Activated T-cell treated with anti-CD3 and anti-CD28 coated beads, Interleukin-2, amount 50 U/mL, for 4 hours (primary cell): ENCODE results near the gene BMF. TPM values are rescaled to one million over a fixed set of nuclear protein-coding genes. Genes with fewer than 3 reads are reported as not detected.

Source experiments
- ATAC-seq, 2 donors: fragments of 200-7000 bp; cut with Tn5 transposase; one replicate each; pipeline ENCODE4 v1.10.0; 2021
- DNase-seq: peaks from one replicate; pipeline ENCODE4 v3.0.0-alpha.2; 2020
- H3K27me3 Mint-ChIP-seq: one replicate; pipeline ENCODE4 v1.8.0; 2021; ENCODE audit warnings: low read depth, mixed read lengths
- H3K36me3 Mint-ChIP-seq: one replicate; pipeline ENCODE4 v1.8.0; 2022; ENCODE audit warnings: mixed read lengths; ENCODE audit not compliant: insufficient read depth
- H3K4me1 Mint-ChIP-seq: one replicate; pipeline ENCODE4 v1.8.0; 2021; ENCODE audit warnings: low read depth, mixed read lengths
- H3K4me3 Mint-ChIP-seq: one replicate; pipeline ENCODE4 v1.8.0; 2021; ENCODE audit warnings: mild to moderate bottlenecking, moderate library complexity, mixed read lengths
- H3K9me3 Mint-ChIP-seq: one replicate; pipeline ENCODE4 v1.8.0; 2021; ENCODE audit warnings: mixed read lengths
- total RNA-seq, 3 donors: library from RNA; stranded (reverse); gene quantifications; one replicate each; pipeline ENCODE4 v1.2.1, GENCODE V29; 2021

Gene BMF
- total RNA-seq, 3 donors from 2014 or later, result 3.1 to 7.1 (median 6.6) TPM

DNA sequence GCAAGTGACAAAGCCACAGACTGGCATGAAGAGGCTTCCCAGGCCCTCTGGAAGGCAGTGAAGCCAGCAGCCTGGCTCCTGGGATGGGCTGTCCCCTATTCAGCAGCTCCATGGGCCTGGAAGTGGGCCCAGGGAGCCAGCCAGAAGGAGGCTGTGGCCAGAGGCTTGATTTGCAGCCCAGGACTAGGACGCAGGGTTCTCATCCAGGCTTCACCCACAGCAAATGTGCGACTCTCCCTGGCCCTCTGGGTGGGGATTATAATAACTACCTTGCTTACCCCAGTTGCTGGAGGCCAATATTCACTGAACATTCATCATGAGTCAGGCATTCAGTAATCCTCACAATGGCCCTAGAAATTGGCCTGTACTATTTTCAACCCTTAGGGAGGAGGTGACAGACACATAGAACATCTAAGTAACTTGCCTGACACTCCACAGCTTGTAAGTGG lies 45.1 kb downstream of the BMF start:
- ATAC-seq, result peak in 1 of 2 donors; percentile 27
- no peaks in the 10 kb centered on the region for H3K27me3 Mint-ChIP-seq
- H3K36me3 Mint-ChIP-seq, result peaks cover under 1% of the 10 kb centered on the region
- DNase-seq, result no peak
- no peaks in the 10 kb centered on the region for H3K9me3 Mint-ChIP-seq
- peaks cover 15% of the 10 kb centered on the region for H3K4me1 Mint-ChIP-seq
- no peak overlapping the region for H3K4me3 Mint-ChIP-seq

DNA sequence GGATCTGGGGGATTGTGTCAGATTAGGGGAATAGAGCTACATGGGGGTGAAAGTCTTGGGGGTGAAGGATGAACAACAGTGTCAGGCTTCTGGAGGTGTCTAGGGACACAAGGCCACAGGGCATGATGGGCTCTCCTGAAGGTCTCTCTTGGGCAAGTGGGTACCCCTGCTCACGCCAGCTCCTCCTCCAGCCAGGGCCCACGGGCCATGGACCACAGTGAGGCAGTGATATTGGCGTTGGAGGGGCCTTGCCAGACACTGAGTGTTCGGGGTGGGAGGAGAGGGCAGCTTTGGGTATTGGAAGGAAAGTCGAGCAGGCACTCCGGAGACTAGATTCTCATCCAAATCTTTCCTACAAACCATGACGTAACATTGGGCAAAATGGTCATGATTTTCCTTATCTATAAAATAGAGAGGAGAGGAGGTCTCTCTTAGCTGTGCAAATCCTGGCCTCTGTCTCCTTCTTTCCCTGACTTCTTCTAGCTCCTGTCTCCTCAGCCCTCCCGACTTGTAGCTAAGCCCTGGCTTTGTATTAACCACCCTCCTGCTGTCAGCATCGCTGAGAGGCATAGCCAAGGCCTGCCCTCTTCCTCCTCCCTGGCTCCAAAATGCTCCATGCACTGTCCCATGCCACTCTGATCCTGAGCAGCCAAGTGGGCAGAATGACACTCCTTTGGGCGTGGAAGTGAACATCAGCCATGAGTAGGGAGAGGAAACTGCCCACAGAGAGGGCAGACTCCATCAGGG lies 45.7 kb downstream of the BMF start:
- no peaks in the 10 kb centered on the region for H3K9me3 Mint-ChIP-seq
- DNase-seq (no peak), ATAC-seq (no peak)
- peaks cover 20% of the 10 kb centered on the region for H3K4me1 Mint-ChIP-seq
- no peaks in the 10 kb centered on the region for H3K27me3 Mint-ChIP-seq
- H3K4me3 Mint-ChIP-seq, result no peak overlapping the region
- peaks cover 5% of the 10 kb centered on the region for H3K36me3 Mint-ChIP-seq

DNA sequence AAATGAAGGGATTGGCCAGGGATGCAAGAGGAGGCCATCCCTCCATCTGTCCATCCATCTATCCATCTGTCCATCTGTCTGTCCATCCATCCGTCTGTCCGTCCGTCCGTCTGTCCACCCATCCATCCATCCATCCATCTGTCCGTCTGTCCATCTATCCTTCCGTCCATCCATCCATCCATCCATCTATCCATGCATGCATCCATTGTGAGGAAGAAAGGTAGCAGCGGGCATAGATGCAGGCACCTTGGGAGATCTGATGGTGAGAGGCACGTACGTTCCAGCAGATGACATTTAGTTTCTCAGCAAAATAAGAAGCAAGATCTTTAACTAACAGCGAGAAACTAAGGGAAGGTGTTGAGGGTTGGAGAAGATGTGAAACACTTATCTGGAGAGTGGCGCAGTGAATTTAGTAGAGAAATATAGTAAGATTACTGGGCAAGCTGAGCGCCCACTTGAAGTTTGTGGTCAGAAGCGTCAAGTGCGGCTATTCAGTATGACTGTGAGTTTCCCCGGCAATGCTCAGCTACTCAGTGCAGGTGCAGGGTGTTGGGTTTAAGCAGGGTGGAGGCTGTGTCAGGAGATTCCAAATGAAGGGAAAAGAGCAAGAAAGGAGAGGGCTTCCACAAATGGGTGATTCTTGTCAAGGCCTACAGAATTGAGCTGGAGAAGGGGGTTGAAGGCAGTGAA lies 47.3 kb downstream of the BMF start:
- DNase-seq, result no peak
- peak; percentile 42 to 79 for ATAC-seq
- Mint-ChIP-seq H3K4me3 (no peak overlapping the region), H3K27me3 (no peaks in the 10 kb centered on the region), H3K36me3 (peaks cover 9% of the 10 kb centered on the region), H3K9me3 (no peaks in the 10 kb centered on the region), H3K4me1 (peaks cover 25% of the 10 kb centered on the region)

DNA sequence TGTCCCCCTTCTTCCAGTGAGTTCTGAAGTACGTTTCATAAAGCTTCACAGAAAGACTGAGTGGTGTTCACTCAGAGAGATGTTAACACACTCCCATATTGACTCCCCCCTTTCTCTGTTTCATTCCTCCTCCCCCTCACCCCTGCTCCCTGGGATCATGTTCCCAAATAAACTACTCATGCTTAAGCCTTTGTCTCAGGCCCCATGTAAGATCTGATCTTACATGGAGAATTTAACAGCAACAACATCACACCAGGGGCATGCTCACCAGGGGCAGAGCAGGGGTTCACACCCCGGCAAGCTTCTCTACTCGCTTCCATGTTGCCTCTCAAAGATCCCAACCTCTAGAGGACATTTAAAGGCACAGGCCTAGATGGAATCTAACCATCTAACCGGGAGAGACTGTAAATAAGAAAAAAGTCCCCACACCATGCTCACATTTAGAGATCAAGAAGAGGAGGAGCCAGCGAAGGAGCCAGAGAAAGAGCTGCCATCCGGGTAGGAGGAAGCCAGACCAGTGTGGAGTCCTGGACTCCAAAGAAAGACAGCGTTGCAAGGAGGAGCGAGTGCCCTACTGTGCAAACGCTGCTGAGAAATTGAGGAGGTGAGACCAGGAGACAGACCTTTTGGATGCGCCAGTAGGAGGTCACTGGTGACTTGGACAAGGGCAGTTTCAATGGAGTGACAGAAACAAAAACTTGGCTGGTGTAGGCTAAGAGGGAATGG lies 48.3 kb downstream of the BMF start:
- H3K36me3 Mint-ChIP-seq, result peaks cover 9% of the 10 kb centered on the region
- H3K4me1 Mint-ChIP-seq, result peaks cover 33% of the 10 kb centered on the region
- no peak for ATAC-seq
- no peak for DNase-seq
- H3K27me3 Mint-ChIP-seq, result no peaks in the 10 kb centered on the region
- no peak overlapping the region for H3K4me3 Mint-ChIP-seq
- H3K9me3 Mint-ChIP-seq, result no peaks in the 10 kb centered on the region

DNA sequence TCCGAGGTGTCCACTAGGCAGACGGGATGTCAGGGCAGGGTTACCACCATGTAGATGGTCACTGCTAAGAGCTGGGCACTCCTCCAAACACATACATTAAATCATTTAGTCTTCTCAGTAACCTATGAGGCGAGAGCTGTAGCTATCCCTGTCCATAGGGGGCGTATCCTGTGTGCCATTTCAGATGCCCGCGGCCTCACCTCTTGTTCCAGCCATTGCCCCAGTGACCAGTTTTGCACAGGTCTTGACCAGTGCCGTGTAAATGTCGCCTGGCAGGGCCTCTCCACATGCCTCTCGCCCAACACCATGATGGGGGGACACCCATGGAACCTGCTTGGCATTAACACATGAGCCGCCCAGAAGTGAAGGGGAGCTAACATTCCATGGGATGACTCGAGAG lies 48.9 kb downstream of the BMF start:
- Mint-ChIP-seq H3K4me1 (peaks cover 39% of the 10 kb centered on the region), H3K36me3 (peaks cover 9% of the 10 kb centered on the region), H3K27me3 (no peaks in the 10 kb centered on the region), H3K9me3 (no peaks in the 10 kb centered on the region), H3K4me3 (no peak overlapping the region)
- DNase-seq (no peak), ATAC-seq (no peak)

DNA sequence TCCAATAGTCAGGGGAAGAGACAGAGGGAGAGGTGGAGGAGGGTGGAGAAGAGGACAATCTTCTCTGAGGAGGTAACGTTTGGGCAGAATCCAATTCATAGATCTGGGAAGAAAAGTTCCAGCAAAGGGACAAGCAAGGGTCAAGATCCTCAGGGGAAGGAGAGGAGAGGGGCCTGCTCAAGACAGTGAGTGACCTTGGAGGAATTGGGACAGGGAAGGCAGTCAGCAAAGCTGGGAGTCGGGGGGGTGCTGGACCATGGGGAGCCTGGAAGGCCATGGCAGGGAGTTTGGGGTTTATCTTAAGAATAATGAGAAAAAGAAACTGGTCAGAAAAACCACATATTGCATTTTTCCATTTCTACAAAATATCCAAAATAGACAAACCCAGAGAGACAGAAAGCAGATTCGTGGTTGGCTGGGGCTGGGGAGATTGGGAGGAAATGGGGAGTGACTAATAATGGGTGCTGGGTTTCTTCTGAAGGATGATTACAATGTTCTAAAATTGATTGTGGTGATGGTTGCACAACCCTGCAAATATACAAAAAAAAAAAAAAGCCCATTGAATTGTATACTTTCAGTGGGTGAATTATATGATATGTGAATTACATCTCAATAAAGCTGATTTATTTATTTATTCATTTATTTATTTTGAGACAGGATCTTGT lies 50.1 kb downstream of the BMF start:
- no peaks in the 10 kb centered on the region for H3K9me3 Mint-ChIP-seq
- no peak for DNase-seq
- no peak overlapping the region for H3K4me3 Mint-ChIP-seq
- no peak for ATAC-seq
- no peaks in the 10 kb centered on the region for H3K27me3 Mint-ChIP-seq
- H3K4me1 Mint-ChIP-seq, result peaks cover 41% of the 10 kb centered on the region
- H3K36me3 Mint-ChIP-seq, result peaks cover 9% of the 10 kb centered on the region

DNA sequence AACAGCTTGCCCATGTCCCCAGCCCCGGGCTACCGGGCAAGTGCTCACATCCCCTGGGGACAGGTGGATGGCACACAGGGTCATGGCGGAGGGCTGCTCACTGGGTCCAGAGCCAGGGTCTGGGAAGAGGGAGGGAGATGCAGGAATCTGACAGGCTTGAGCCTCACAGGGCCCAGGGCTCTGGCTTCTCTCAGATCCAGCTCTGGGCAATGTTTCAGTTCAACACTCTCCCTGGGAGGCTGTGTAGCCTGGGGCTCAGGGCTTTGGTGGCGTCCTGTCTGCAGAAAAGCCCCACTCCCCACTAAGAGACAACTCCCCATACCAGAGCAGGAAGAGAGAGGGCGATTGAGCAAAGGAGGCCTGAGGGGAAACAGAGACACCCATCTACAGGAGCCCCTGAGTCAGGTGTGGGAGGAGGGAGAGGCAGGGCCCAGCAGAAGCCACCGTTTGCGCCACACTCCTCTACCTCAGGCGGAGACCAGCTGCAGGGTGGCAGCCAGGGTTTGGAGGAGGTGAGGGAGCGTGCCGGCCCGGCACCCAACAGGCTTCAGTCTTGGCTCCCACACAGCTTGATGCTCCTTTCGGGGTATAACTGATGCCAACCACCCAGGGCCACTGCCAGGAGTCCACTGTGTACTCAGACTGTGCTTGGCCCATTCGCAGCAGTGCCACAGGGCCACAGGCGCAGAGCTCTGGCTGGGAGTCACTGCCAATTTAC lies 52.9 kb downstream of the BMF start:
- DNase-seq, result no peak
- H3K9me3 Mint-ChIP-seq, result no peaks in the 10 kb centered on the region
- H3K36me3 Mint-ChIP-seq, result peaks cover 9% of the 10 kb centered on the region
- H3K4me3 Mint-ChIP-seq, result no peak overlapping the region
- H3K4me1 Mint-ChIP-seq, result peaks cover 53% of the 10 kb centered on the region
- peak; percentile 29 to 36 for ATAC-seq
- no peaks in the 10 kb centered on the region for H3K27me3 Mint-ChIP-seq

DNA sequence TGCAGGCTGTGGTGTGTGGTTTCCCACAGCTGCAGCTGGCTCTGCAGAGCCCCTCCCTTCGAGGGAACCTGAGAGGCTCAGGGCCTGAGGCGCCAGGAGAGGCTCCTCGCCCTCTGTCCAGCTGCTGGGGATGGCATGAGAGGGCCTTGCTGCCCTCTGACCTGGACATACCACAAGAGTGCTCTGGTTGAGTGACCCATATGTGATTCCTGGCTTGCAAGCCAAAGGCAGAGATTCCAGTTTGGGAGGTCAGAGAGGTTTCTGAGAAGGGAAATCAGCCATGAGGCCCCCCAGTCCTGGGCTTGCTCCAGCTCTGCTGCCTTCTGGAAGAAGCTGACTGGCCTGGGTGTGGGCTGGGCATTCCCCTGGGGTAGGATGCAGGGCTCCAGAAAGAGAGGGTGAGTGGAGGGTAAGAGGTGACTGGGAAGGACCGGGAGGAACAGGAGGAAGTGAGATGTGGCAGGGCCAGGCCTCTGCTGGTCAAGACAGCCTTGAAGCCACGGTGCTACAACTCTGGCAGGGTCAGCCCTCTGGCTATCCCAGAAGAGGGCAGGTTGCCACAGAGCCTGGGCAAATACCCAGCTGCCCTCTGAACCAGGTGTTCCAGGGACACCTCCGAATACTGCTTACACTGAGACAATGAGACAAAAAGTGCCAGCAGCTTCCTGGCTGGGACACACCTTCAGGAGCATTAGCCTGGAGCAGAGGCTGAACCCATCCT lies 53.7 kb downstream of the BMF start:
- DNase-seq, result no peak
- H3K4me3 Mint-ChIP-seq, result peak overlapping the region; percentile 24
- peaks cover 53% of the 10 kb centered on the region for H3K4me1 Mint-ChIP-seq
- H3K9me3 Mint-ChIP-seq, result no peaks in the 10 kb centered on the region
- ATAC-seq, result peak; percentile 52 to 57
- no peaks in the 10 kb centered on the region for H3K27me3 Mint-ChIP-seq
- H3K36me3 Mint-ChIP-seq, result peaks cover 9% of the 10 kb centered on the region

DNA sequence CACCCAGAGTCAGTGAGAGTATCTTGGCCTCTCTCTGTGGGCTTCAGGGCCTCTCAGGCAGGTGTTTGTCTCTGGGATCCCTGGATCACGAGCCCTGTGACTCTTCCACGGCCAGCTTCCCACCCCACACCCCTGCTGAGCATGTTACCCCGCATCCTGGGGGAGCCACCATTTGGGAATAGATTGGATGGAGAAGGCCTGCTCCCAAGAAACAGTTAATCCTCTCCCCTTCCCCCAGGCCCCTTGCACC lies 54.1 kb downstream of the BMF start:
- H3K4me1 Mint-ChIP-seq, result peaks cover 58% of the 10 kb centered on the region
- no peaks in the 10 kb centered on the region for H3K9me3 Mint-ChIP-seq
- DNase-seq (no peak), ATAC-seq (peak in 1 of 2 donors; percentile 19)
- H3K4me3 Mint-ChIP-seq, result no peak overlapping the region
- H3K36me3 Mint-ChIP-seq, result peaks cover 9% of the 10 kb centered on the region
- H3K27me3 Mint-ChIP-seq, result no peaks in the 10 kb centered on the region

DNA sequence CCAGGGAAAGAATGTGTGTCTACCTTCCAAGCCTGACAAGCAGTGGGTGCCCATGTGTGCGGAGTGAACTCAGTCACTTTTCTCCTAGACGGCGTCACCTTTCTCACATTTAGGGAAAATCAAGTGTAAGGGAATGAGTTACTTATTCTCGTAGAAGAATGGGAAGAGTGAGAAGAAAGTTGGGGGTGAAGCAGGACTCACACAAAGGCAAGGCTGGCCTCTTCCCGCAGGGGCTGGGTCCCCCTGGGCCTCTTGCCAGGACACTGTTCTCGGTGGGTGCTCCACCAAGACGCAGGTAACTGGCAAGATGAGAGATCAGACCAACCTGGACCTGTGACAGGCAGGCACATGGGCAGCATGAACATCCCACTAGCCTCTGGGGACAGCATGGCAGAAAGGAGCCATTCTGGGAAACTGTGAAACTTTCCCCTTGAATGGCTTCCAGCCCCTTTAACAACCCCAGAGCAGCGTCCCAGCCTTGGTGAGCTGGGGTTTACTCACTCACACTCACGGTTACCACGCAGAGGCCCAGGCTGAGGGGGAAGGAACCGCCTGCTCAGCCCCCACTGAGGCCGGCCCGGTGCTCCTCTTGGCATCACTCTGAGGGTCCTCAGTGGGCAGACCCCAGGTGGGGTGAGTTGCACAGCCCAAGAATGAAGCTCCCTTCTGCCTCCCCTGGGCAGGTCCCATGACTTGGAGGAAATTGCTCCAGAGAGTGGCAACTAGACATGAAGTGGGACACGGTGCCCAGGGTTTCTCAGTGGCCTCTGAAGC lies 54.7 kb downstream of the BMF start:
- ATAC-seq, result peak; percentile 84 to 88
- no peak overlapping the region for H3K4me3 Mint-ChIP-seq
- no peaks in the 10 kb centered on the region for H3K27me3 Mint-ChIP-seq
- no peak for DNase-seq
- H3K36me3 Mint-ChIP-seq, result peaks cover 9% of the 10 kb centered on the region
- H3K9me3 Mint-ChIP-seq, result no peaks in the 10 kb centered on the region
- peaks cover 63% of the 10 kb centered on the region for H3K4me1 Mint-ChIP-seq

DNA sequence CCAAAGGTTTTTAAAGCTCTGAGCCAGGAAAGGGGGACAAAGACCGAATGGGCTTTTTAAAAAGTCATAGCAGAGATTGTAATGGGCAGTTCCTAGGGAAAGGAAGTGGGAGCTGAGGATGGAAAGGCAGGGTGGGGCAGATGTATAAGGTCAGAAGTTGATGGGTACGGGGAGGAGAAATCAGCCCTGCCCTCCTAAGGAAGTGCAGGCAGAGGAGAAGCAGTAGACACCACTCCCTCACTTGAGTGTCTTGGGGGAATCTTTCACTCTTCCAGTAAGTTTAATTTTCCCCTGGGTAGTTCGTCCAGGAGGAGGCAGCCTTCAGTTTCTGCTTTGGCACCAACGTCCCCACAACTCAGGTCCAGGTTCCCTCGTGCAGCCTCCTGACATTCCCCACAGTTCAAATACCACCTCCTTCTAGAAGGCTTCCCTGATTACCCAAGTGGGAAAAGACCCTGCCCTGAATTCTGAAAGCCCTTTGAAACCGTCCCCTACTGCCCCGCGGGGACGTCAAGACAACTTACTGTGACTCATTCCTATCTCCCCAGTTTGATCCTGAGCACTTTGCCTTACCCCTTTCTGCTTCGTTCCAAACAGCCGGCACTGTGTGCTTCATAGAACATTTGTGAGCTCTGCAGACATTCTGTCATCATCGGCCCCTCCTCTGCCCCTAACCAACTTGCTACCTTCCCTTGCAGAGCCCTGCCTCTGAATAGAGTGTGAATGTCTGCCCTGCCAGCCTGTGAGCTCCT lies 55.4 kb downstream of the BMF start:
- peaks cover 5% of the 10 kb centered on the region for H3K36me3 Mint-ChIP-seq
- ATAC-seq (no peak), DNase-seq (no peak)
- H3K4me3 Mint-ChIP-seq, result no peak overlapping the region
- no peaks in the 10 kb centered on the region for H3K9me3 Mint-ChIP-seq
- peaks cover 64% of the 10 kb centered on the region for H3K4me1 Mint-ChIP-seq
- H3K27me3 Mint-ChIP-seq, result no peaks in the 10 kb centered on the region

DNA sequence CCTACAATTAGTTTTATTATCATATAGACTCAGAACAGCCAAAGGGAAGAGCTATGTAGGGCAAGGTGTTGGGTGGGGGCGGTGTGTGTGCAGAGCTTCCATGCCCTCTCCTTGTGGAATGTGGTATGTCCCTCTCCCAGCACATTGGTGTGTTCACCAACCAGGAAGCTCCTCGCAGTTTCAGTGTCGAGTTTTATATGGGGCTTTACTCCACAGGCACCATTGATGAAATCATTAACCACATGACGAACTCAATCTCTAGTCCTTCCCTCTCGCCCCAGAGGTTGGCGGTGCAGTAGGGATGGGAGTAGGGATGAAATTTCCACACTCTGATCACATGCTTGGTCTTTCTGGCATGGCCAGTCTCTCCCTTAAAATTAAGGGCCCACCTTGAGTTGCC lies 56.1 kb downstream of the BMF start:
- ATAC-seq, result no peak
- Mint-ChIP-seq H3K9me3 (no peaks in the 10 kb centered on the region), H3K4me1 (peaks cover 66% of the 10 kb centered on the region), H3K4me3 (no peak overlapping the region), H3K27me3 (no peaks in the 10 kb centered on the region), H3K36me3 (no peaks in the 10 kb centered on the region)
- DNase-seq, result no peak
